HepG2 (cell line): Measurements from ENCODE around the gene CCNDBP1. TPM values are rescaled to one million over a fixed set of nuclear protein-coding genes. Genes with fewer than 3 reads are reported as not detected.
A peak's percentile ranks its signal among the peaks of the same experiment; 100 is the strongest.

Experiments used
- ATAC-seq: fragments of 200-7000 bp; cut with Tn5 transposase; 3 replicates; pipeline ENCODE4 v1.9.1; 2020; ENCODE audit warnings: mild to moderate bottlenecking, moderate library complexity
- BruUV-seq: library from RNA; stranded (reverse); fragments of 400-500 nt; replicated peaks from 2 replicates; lab custom pipeline; 2021; lab: Mats Ljungman, UMichigan
- CTCF ChIA-PET: fragments of 300-600 bp; formaldehyde crosslinking; extraction: SDS; loops from one replicate; lab custom pipeline; 2021; ENCODE audit warnings: low total read pairs, inconsistent platforms, low intra/inter-chr PET ratio; lab: Yijun Ruan, JAX
- POLR2A ChIA-PET: fragments of 350-600 bp; sonication (Branson Sonifier 250); formaldehyde crosslinking; loops from one replicate; lab custom pipeline; 2020; ENCODE audit warnings: antibody characterized with exemption, inconsistent platforms; lab: Yijun Ruan, JAX
- DNase-seq: peaks from one replicate; pipeline ENCODE4 v3.0.0-alpha.2; 2015; ENCODE audit warnings: low spot score
- FAIRE-seq: peaks from 3 replicates; lab custom pipeline; 2011; peaks lifted over from hg19 to GRCh38; lab: Jason Lieb, UNC
- H2AFZ ChIP-seq: one replicate; pipeline ENCODE4 v1.6.1; 2011; ENCODE audit warnings: low read length, inconsistent platforms
- H3K27ac ChIP-seq: fragments of 300-600 bp; 3 replicates; pipeline ENCODE4 v1.8.0; 2011; ENCODE audit warnings: mixed run types, mild to moderate bottlenecking, mixed read lengths, low read length, inconsistent platforms; ENCODE audit not compliant: insufficient read depth; ENCODE audit errors: extremely low read length
- H3K27me3 ChIP-seq, 2 experiments: fragments of 200-600 bp in 1 of 2; 2 replicates in 1 of 2; 3 replicates in 1 of 2; pipeline versions ENCODE4 v1.6.0 to v1.8.0; 2011; ENCODE audit warnings: low read length in 2 of 2, mild to moderate bottlenecking in 2 of 2, moderate library complexity in 2 of 2, inconsistent platforms in 1 of 2; ENCODE audit not compliant: insufficient read depth in 2 of 2, control insufficient read depth in 1 of 2
- H3K36me3 ChIP-seq, 2 experiments: fragments of 200-600 bp in 1 of 2; replicated peaks in 1 of 2; 2 replicates in 1 of 2; 3 replicates in 1 of 2; pipeline versions ENCODE4 v1.5.1 to v1.8.0; 2011; ENCODE audit warnings: low read length in 2 of 2, inconsistent platforms in 1 of 2; ENCODE audit not compliant: insufficient read depth in 2 of 2, control insufficient read depth in 1 of 2
- H3K4me1 ChIP-seq: 2 replicates; pipeline ENCODE4 v1.5.1; 2012; ENCODE audit warnings: low read length, inconsistent platforms; ENCODE audit not compliant: insufficient read depth
- H3K4me2 ChIP-seq: 2 replicates; pipeline ENCODE4 v1.6.0; 2011; ENCODE audit warnings: low read depth, low read length, inconsistent platforms
- H3K4me3 ChIP-seq, 3 experiments: fragments of 200-600 bp in 1 of 3; sonication (generic), shearing (Covaris generic) in 1 of 3; replicated peaks in 1 of 3; 2 replicates each; pipeline ENCODE4 v1.5.1; 2011 to 2016; ENCODE audit warnings: low read length in 3 of 3, inconsistent platforms in 2 of 3, low read depth in 2 of 3, mild to moderate bottlenecking in 2 of 3, control low read depth in 1 of 3, mixed read lengths in 1 of 3; ENCODE audit not compliant: insufficient read depth in 1 of 3
- H3K79me2 ChIP-seq: one replicate; pipeline ENCODE4 v1.6.1; 2011; ENCODE audit warnings: low read length, inconsistent platforms; ENCODE audit not compliant: insufficient read depth
- H3K9ac ChIP-seq: 2 replicates; pipeline ENCODE4 v1.6.0; 2011; ENCODE audit warnings: mild to moderate bottlenecking, low read depth, low read length, inconsistent platforms; ENCODE audit not compliant: insufficient read depth
- H3K9me3 ChIP-seq: 2 replicates; pipeline ENCODE4 v1.5.1; 2012; ENCODE audit warnings: mild to moderate bottlenecking, low read length
- H4K20me1 ChIP-seq: 2 replicates; pipeline ENCODE4 v1.6.0; 2011; ENCODE audit warnings: inconsistent platforms, mild to moderate bottlenecking, low read length, moderate library complexity; ENCODE audit not compliant: insufficient read depth
- GABPB1 ChIP-seq: IDR thresholded peaks from 2 replicates; pipeline ENCODE4 v1.6.1; 2016; ENCODE audit warnings: mild to moderate bottlenecking, missing genetic modification reagents, moderate library complexity, missing compliant biosample characterization
- NR2F6 ChIP-seq, 2 experiments: IDR thresholded peaks; 2 replicates each; pipeline ENCODE4 v1.6.1; 2016; ENCODE audit warnings: antibody characterized with exemption in 1 of 2, mild to moderate bottlenecking in 1 of 2
- RARA ChIP-seq: IDR thresholded peaks from 2 replicates; pipeline ENCODE4 v1.6.1; 2016; ENCODE audit warnings: missing genetic modification reagents, missing compliant biosample characterization
- ZNF746 ChIP-seq: sonication (generic); formaldehyde crosslinking; IDR thresholded peaks from 2 replicates; pipeline ENCODE4 v1.8.0; 2022; ENCODE audit warnings: mild to moderate bottlenecking, missing genetic modification reagents
- ZSCAN22 ChIP-seq: sonication (generic); formaldehyde crosslinking; IDR thresholded peaks from 2 replicates; pipeline ENCODE4 v1.4.0; 2020; ENCODE audit warnings: mild to moderate bottlenecking, missing genetic modification reagents
- ZSCAN5A ChIP-seq: sonication (generic); formaldehyde crosslinking; IDR thresholded peaks from 2 replicates; pipeline ENCODE4 v1.8.0; 2022; ENCODE audit warnings: mild to moderate bottlenecking, missing genetic modification reagents, borderline replicate concordance
- WGBS: methylation state at CpG from one replicate; pipeline ENCODE4 v1.1.6; 2017; ENCODE audit warnings: low lambda C conversion rate; 5-methylcytosine and 5-hydroxymethylcytosine counted together
- in situ Hi-C: cut with HindIII; loops from 2 replicates; pipeline ENCODE4 v1.10.0; 2017; ENCODE audit warnings: low pct_unique_long_range_greater_than_20kb; ENCODE audit not compliant: extremely low pct_ligation_motif_present
- intact Hi-C: fragments of 100-400 bp; cut with micrococcal nuclease; formaldehyde crosslinking; loops from one replicate; pipeline ENCODE4 v1.10.0; 2022; ENCODE audit not compliant: unreplicated experiment
- polyA plus RNA-seq, 8 experiments: library from polyadenylated mRNA; depleted of rRNA in 3 of 8; stranded (reverse) in 7 of 8; unstranded in 1 of 8; fragments of >200 nt; fragmentation: Illumina TruSeq in 4 of 8; extraction: Trizol in 4 of 8; gene quantifications; 2 replicates each; pipeline versions ENCODE4 v1.2.1 to v1.2.3, GENCODE V29; 2011 to 2016; ENCODE audit warnings: low read depth in 4 of 8, missing spikeins in 1 of 8, mixed read lengths in 1 of 8; ENCODE audit not compliant: insufficient read depth in 1 of 8
- total RNA-seq, 5 experiments: library from RNA; depleted of rRNA; stranded (reverse); fragments of >200 nt; fragmentation: Illumina TruSeq; extraction: Trizol; gene quantifications; 2 replicates each; pipeline ENCODE4 v1.2.3, GENCODE V29; 2016; ENCODE audit warnings: low read depth in 1 of 5

CCNDBP1 gene
- total and polyA plus RNA-seq, 2 of the 13 experiments (the other 11 are each of a cell fraction or from before 2014, with no cell fraction given) = 24.8 to 42.3 TPM

- TF ChIP-seq ZSCAN5A (CRISPR knock-in tag) (no peak), ZNF746 (CRISPR knock-in tag) (no peak), ZSCAN22 (no peak)
These were observed 35.8 kb downstream of the CCNDBP1 start, which contains the start of gene EPB42 (continued) for GRCh38 chr15:43220991-43221403.

- in situ Hi-C loops = loop anchor here (25.0 kb wide), 1 partner anchor 509 kb away; no protein-coding TSS in a partner anchor
These were observed 36.2 kb downstream of the CCNDBP1 start for GRCh38 chr15:43221422-43221821.

More at GRCh38 chr15:43221422-43221821, 36.2 kb downstream of the CCNDBP1 start:
- no peak for ATAC-seq
- 0% methylated on average over 1 of the region's 1 CpG for WGBS
- no peak overlapping the region for H2AFZ ChIP-seq
- H3K27ac ChIP-seq = no peak overlapping the region
- no peak for DNase-seq
- H3K4me2 ChIP-seq = no peak overlapping the region
- H3K4me3 ChIP-seq = no peak overlapping the region
- H3K79me2 ChIP-seq = no peaks in the 10 kb centered on the region
- POLR2A ChIA-PET = no interaction called here
- no TSS peak for BruUV-seq
- H3K27me3 ChIP-seq = peaks cover 0 to 4% of the 10 kb centered on the region in 2 experiments; a peak in 2 of 5 replicates
- H3K36me3 ChIP-seq = no peaks in the 10 kb centered on the region
- intact Hi-C loops = loop anchor here (5.0 kb wide), 1 partner anchor 46 kb away; the partner anchor contains the start of gene TGM5
- TF ChIP-seq NR2F6 (IDR thresholded peaks at IDR 0.05) (0 out of 2 replicates have a peak, but pooled peaks have one; percentile 18), NR2F6 (CRISPR knock-in tag; IDR thresholded peaks at IDR 0.05) (no peak), RARA (CRISPR knock-in tag) (peak; percentile 47), GABPB1 (CRISPR knock-in tag) (no peak)
- H3K9ac ChIP-seq = no peak overlapping the region
- FAIRE-seq = no peak
- no peaks in the 10 kb centered on the region for H4K20me1 ChIP-seq
- H3K4me1 ChIP-seq = 0 out of 2 replicates have a peak, but pooled peaks cover 11% of the 10 kb centered on the region
- CTCF ChIA-PET = no interaction called here
- no peaks in the 10 kb centered on the region for H3K9me3 ChIP-seq
